HepG2 (cell line): Measurements from ENCODE around the gene PIK3C2B. TPM values are rescaled to one million over a fixed set of nuclear protein-coding genes. Genes with fewer than 3 reads are reported as not detected.

ENCODE experiments used
- AKNA ChIP-seq: sonication (generic); formaldehyde crosslinking; IDR thresholded peaks from 2 replicates; pipeline ENCODE4 v1.4.0; 2020; ENCODE audit warnings: missing genetic modification reagents, borderline replicate concordance
- HNF4G ChIP-seq, 2 experiments: sonication (generic) in 1 of 2; formaldehyde crosslinking in 1 of 2; IDR thresholded peaks; 2 replicates each; pipeline versions ENCODE4 v1.4.0 to v1.6.1; 2011 to 2020; ENCODE audit warnings: borderline replicate concordance in 2 of 2, low read depth in 2 of 2, mild to moderate bottlenecking in 2 of 2, low read length in 1 of 2, missing genetic modification reagents in 1 of 2, moderate library complexity in 1 of 2
- MIER3 ChIP-seq: IDR thresholded peaks from 2 replicates; pipeline ENCODE4 v1.6.1; 2016; ENCODE audit warnings: missing compliant biosample characterization, borderline replicate concordance
- PLRG1 ChIP-seq: fragments of 450-650 bp; conservative IDR thresholded peaks from 2 replicates; pipeline ENCODE4 v1.6.1; 2016
- PLSCR1 ChIP-seq: sonication (generic); formaldehyde crosslinking; IDR thresholded peaks from 2 replicates; pipeline ENCODE4 v1.5.0; 2020; ENCODE audit warnings: missing genetic modification reagents, mild to moderate bottlenecking, borderline replicate concordance
- POGK ChIP-seq: sonication (generic); formaldehyde crosslinking; conservative IDR thresholded peaks from 2 replicates; pipeline ENCODE4 v1.8.0; 2022; ENCODE audit warnings: mild to moderate bottlenecking, moderate library complexity, missing genetic modification reagents
- SP5 ChIP-seq: IDR thresholded peaks from 2 replicates; pipeline ENCODE4 v1.6.1; 2016; ENCODE audit warnings: low read depth, borderline replicate concordance
- TCF12 ChIP-seq, 2 experiments: fragments of 450-650 bp in 1 of 2; sonication (generic) in 1 of 2; formaldehyde crosslinking in 1 of 2; IDR thresholded peaks; 2 replicates each; pipeline versions ENCODE4 v1.6.1 to v1.8.0; 2017 to 2022; ENCODE audit warnings: antibody characterized with exemption in 1 of 2, mild to moderate bottlenecking in 1 of 2, missing genetic modification reagents in 1 of 2, moderate library complexity in 1 of 2
- TRIM22 ChIP-seq: fragments of 450-650 bp; IDR thresholded peaks from 2 replicates; pipeline ENCODE4 v1.6.1; 2017
- ZBTB34 ChIP-seq: sonication (generic); formaldehyde crosslinking; IDR thresholded peaks from 2 replicates; pipeline ENCODE4 v1.8.0; 2022; ENCODE audit warnings: mild to moderate bottlenecking, missing genetic modification reagents
- ZBTB7A ChIP-seq: sonication (generic); formaldehyde crosslinking; IDR thresholded peaks from 2 replicates; pipeline ENCODE4 v1.8.0; 2022; ENCODE audit warnings: mild to moderate bottlenecking, missing genetic modification reagents
- ZFP91 ChIP-seq: sonication (generic); formaldehyde crosslinking; IDR thresholded peaks from 2 replicates; pipeline ENCODE4 v1.9.0; 2022; ENCODE audit warnings: missing genetic modification reagents, mild to moderate bottlenecking, borderline replicate concordance
- ZNF292 ChIP-seq: sonication (generic); formaldehyde crosslinking; IDR thresholded peaks from 2 replicates; pipeline ENCODE4 v1.8.1; 2022; ENCODE audit warnings: mild to moderate bottlenecking, low read depth, missing genetic modification reagents, borderline replicate concordance
- ZNF572 ChIP-seq: sonication (generic); formaldehyde crosslinking; IDR thresholded peaks from 2 replicates; pipeline ENCODE4 v1.5.1; 2020; ENCODE audit warnings: mild to moderate bottlenecking, missing genetic modification reagents
- ZNF782 ChIP-seq: sonication (generic); formaldehyde crosslinking; IDR thresholded peaks from 2 replicates; pipeline ENCODE4 v1.4.0; 2020; ENCODE audit warnings: missing genetic modification reagents, mild to moderate bottlenecking, borderline replicate concordance
- polyA plus RNA-seq, 8 experiments: library from polyadenylated mRNA; depleted of rRNA in 3 of 8; stranded (reverse) in 7 of 8; unstranded in 1 of 8; fragments of >200 nt; fragmentation: Illumina TruSeq in 4 of 8; extraction: Trizol in 4 of 8; gene quantifications; 2 replicates each; pipeline versions ENCODE4 v1.2.1 to v1.2.3, GENCODE V29; 2011 to 2016; ENCODE audit warnings: low read depth in 4 of 8, missing spikeins in 1 of 8, mixed read lengths in 1 of 8; ENCODE audit not compliant: insufficient read depth in 1 of 8
- total RNA-seq, 5 experiments: library from RNA; depleted of rRNA; stranded (reverse); fragments of >200 nt; fragmentation: Illumina TruSeq; extraction: Trizol; gene quantifications; 2 replicates each; pipeline ENCODE4 v1.2.3, GENCODE V29; 2016; ENCODE audit warnings: low read depth in 1 of 5

Gene PIK3C2B
- total and polyA plus RNA-seq, 2 of the 13 experiments (the other 11 are each of a cell fraction or from before 2014, with no cell fraction given) = 3.4 to 4.5 TPM

GRCh38 chr1:204507317-204508105, 12.9 kb upstream of the PIK3C2B start (continued):
- TF ChIP-seq HNF4G (IDR thresholded peaks at IDR 0.05; ENCODE audit: borderline replicate concordance, low read depth, low read length) = no peak
- TF ChIP-seq HNF4G (CRISPR knock-in tag; IDR thresholded peaks at IDR 0.05; ENCODE audit: borderline replicate concordance, low read depth) = no peak
- no peak for TF ChIP-seq SP5 (CRISPR knock-in tag)
- no peak; the same call in 1 of the 2 replicates for TF ChIP-seq ZNF782 (CRISPR knock-in tag)
- no peak; the same call in 1 of the 2 replicates for TF ChIP-seq ZFP91 (CRISPR knock-in tag)
- TF ChIP-seq TRIM22 = no peak
- no peak for TF ChIP-seq ZNF572 (CRISPR knock-in tag)
- no peak for TF ChIP-seq ZBTB7A (CRISPR knock-in tag)
- no peak for TF ChIP-seq AKNA
- TF ChIP-seq PLSCR1 (CRISPR knock-in tag) = no peak
- no peak for TF ChIP-seq ZBTB34 (CRISPR knock-in tag)
- TF ChIP-seq TCF12 (IDR thresholded peaks at IDR 0.05) = no peak
- no peak for TF ChIP-seq TCF12 (CRISPR knock-in tag; IDR thresholded peaks at IDR 0.05)
- no peak for TF ChIP-seq MIER3 (CRISPR knock-in tag)
- TF ChIP-seq PLRG1 = no peak
- no peak for TF ChIP-seq ZNF292
- no peak for TF ChIP-seq POGK (CRISPR knock-in tag)
